ENCODE data around the gene ZRANB3. TPM values are rescaled to one million over a fixed set of nuclear protein-coding genes. Genes with fewer than 3 reads are reported as not detected.
"Not testable (repeated sequence)": the region's sequence is repeated elsewhere in the genome, so short reads cannot be mapped to it uniquely, and the experiment has no call there.

Gene ZRANB3
- total RNA-seq, 1 donor from 2014 or later = 11.0 TPM

DNA sequence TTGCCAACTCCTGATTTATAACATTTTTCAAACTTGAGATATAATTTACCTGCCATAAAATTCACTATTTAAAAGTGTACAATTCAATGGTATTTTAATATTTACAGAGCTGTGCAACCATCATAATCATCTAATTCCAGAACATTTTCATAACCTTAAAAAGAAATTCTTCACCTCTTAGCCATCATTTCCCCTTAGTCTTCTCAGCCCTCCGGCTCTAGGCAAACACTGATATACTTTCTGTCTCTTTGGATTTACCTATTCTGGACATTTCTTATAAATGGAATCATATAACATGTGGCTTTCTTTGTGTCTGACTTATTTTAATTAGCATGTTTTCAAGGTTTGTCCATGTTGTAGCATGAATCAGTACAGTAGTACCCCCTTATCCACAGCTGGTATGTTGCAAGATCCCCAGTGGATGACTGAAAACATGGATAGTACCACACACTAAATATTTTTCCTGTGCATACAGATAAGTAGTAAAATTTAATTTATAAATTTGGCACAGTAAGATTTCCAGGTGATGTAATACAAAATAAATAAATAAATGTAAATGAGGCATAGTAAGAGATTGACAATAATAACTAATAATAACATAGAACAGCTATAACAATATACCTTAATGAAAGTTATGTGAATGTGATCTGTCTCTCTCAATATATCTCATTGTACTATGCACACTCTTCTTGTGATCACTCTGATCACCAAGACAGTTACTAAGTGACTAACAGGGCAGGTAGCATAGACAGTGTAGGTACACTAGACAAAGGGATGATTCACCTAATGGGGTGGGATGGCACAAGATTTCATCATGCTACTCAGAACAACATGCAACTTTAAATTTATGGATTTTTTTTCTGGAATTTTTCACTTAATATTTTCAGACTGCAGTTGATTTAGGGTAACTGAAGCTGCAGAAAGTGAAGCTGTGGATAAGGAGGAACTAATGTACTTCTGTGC is 405.8 kb downstream of the ZRANB3 start:
- DNase-seq (ENCODE audit: extremely low spot score, unreplicated experiment) = no peak
- TF ChIP-seq, protein P1, sequence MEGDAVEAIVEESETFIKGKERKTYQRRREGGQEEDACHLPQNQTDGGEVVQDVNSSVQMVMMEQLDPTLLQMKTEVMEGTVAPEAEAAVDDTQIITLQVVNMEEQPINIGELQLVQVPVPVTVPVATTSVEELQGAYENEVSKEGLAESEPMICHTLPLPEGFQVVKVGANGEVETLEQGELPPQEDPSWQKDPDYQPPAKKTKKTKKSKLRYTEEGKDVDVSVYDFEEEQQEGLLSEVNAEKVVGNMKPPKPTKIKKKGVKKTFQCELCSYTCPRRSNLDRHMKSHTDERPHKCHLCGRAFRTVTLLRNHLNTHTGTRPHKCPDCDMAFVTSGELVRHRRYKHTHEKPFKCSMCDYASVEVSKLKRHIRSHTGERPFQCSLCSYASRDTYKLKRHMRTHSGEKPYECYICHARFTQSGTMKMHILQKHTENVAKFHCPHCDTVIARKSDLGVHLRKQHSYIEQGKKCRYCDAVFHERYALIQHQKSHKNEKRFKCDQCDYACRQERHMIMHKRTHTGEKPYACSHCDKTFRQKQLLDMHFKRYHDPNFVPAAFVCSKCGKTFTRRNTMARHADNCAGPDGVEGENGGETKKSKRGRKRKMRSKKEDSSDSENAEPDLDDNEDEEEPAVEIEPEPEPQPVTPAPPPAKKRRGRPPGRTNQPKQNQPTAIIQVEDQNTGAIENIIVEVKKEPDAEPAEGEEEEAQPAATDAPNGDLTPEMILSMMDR (IDR thresholded peaks at IDR 0.05) = no peak
- Mint-ChIP-seq H3K4me1 (ENCODE audit: unreplicated experiment) (peaks cover 8% of the 10 kb centered on the region), H3K4me3 (ENCODE audit: unreplicated experiment) (no peak overlapping the region), H3K9me3 (ENCODE audit: unreplicated experiment) (no peaks in the 10 kb centered on the region), H3K36me3 (ENCODE audit: unreplicated experiment) (peaks cover 45% of the 10 kb centered on the region), H3K27ac (ENCODE audit: unreplicated experiment) (no peak overlapping the region), H3K27me3 (ENCODE audit: unreplicated experiment) (no peaks in the 10 kb centered on the region)

DNA sequence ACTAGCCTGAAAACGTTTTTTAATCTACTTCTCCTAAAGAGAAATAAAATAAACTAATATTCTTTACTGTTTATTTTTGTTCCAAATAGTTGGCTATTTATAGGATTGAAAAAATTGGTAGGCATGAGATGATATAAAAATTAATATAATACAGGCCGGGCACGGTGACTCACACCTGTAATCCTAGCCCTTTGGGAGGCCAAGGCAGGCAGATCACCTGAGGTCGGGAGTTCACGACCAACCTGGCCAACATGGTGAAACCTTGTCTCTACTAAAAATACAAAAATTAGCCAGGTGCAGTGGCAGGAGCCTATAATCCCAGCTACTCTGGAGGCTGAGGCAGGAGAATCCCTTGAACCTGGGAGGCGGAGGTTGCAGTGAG is 409.4 kb downstream of the ZRANB3 start:
- H3K27ac Mint-ChIP-seq (ENCODE audit: unreplicated experiment); H3K9me3 Mint-ChIP-seq (ENCODE audit: unreplicated experiment); H3K4me3 Mint-ChIP-seq (ENCODE audit: unreplicated experiment); DNase-seq (ENCODE audit: extremely low spot score, unreplicated experiment); H3K27me3 Mint-ChIP-seq (ENCODE audit: unreplicated experiment); H3K4me1 Mint-ChIP-seq (ENCODE audit: unreplicated experiment): not testable (repeated sequence)
- H3K36me3 Mint-ChIP-seq (ENCODE audit: unreplicated experiment) = peaks cover 32% of the 10 kb centered on the region

DNA sequence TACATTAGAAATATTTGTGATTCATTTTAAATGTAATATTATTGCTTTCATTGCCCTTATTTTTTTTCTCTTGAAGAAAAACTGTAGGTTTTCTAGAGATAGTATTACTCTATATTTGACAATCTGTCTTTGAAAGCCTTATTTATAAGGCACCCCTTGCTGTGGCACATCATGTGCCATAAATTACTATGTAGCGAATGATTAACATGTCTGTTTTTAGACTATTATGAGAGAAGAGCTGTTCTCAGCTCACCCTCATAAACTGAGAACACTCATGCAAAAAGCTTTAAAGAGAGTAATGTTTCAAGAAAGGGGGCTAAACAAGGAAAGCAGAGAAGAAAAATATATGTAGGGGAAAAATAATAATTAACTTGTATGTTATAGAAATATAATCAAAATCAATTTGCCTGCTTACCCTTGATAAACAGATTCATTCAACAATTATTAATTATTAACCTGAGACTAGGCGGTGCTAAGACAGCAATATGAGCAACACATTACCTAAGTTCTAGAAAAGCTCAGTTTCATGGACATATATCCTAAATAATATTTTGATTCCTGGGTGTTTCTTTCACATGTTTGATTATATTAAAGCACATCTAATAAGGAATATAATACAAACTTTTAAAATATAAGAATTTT is 409.9 kb downstream of the ZRANB3 start:
- Mint-ChIP-seq H3K4me3 (ENCODE audit: unreplicated experiment) (no peak overlapping the region), H3K27ac (ENCODE audit: unreplicated experiment) (no peak overlapping the region), H3K4me1 (ENCODE audit: unreplicated experiment) (peaks cover 8% of the 10 kb centered on the region), H3K36me3 (ENCODE audit: unreplicated experiment) (peaks cover 32% of the 10 kb centered on the region), H3K27me3 (ENCODE audit: unreplicated experiment) (no peaks in the 10 kb centered on the region), H3K9me3 (ENCODE audit: unreplicated experiment) (no peaks in the 10 kb centered on the region)
- TF ChIP-seq, protein P1 (IDR thresholded peaks at IDR 0.05) = no peak
- no peak for DNase-seq (ENCODE audit: extremely low spot score, unreplicated experiment)

DNA sequence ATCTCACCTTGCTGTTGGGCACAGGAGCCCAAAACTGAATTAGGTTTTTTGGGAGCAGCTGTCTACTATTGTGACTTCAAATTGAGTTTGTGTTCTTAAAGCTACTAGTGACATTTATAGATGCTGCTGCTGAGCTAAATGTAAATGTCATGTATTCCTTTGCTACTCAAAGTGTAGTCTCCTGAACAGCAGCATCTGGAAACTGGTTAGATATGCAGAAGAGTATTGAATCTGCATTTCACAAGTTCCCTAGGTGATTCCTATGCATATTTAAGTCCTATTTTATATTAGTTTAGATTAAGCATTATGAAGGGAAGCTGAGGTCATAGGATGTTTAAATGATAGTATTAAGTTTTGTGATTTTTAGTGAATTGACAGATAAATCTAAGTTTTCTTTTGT is 411.4 kb downstream of the ZRANB3 start:
- no peaks in the 10 kb centered on the region for H3K9me3 Mint-ChIP-seq (ENCODE audit: unreplicated experiment)
- H3K36me3 Mint-ChIP-seq (ENCODE audit: unreplicated experiment) = peaks cover 22% of the 10 kb centered on the region
- DNase-seq (ENCODE audit: extremely low spot score, unreplicated experiment) = no peak
- peaks cover 2% of the 10 kb centered on the region for H3K4me1 Mint-ChIP-seq (ENCODE audit: unreplicated experiment)
- TF ChIP-seq, protein P1 (IDR thresholded peaks at IDR 0.05) = no peak
- H3K27ac Mint-ChIP-seq (ENCODE audit: unreplicated experiment) = no peak overlapping the region
- no peaks in the 10 kb centered on the region for H3K27me3 Mint-ChIP-seq (ENCODE audit: unreplicated experiment)
- no peak overlapping the region for H3K4me3 Mint-ChIP-seq (ENCODE audit: unreplicated experiment)

DNA sequence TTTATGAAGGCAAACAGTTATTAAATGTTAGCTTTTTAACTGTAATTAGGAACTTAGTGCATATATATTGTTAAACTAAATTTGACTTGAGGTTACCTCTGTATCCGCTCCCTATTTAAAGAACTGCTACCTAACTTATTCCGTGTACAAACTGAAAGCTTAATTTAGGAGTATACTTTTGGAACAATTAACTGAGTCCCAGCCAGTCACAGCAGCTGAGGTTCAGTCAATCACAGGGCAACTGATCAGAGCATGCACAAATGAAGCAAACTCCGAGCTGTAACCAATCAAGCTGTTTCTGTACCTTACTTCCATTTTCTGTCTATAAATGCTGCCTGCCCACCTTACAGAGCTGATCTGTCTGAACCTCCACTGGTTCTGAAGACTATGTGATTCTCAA is 417.7 kb downstream of the ZRANB3 start:
- Mint-ChIP-seq H3K27me3 (ENCODE audit: unreplicated experiment) (no peaks in the 10 kb centered on the region), H3K4me3 (ENCODE audit: unreplicated experiment) (no peak overlapping the region), H3K4me1 (ENCODE audit: unreplicated experiment) (no peaks in the 10 kb centered on the region), H3K27ac (ENCODE audit: unreplicated experiment) (no peak overlapping the region), H3K36me3 (ENCODE audit: unreplicated experiment) (peaks cover 18% of the 10 kb centered on the region), H3K9me3 (ENCODE audit: unreplicated experiment) (no peaks in the 10 kb centered on the region)
- DNase-seq (ENCODE audit: extremely low spot score, unreplicated experiment) = no peak
- TF ChIP-seq, protein P1 (IDR thresholded peaks at IDR 0.05) = no peak

DNA sequence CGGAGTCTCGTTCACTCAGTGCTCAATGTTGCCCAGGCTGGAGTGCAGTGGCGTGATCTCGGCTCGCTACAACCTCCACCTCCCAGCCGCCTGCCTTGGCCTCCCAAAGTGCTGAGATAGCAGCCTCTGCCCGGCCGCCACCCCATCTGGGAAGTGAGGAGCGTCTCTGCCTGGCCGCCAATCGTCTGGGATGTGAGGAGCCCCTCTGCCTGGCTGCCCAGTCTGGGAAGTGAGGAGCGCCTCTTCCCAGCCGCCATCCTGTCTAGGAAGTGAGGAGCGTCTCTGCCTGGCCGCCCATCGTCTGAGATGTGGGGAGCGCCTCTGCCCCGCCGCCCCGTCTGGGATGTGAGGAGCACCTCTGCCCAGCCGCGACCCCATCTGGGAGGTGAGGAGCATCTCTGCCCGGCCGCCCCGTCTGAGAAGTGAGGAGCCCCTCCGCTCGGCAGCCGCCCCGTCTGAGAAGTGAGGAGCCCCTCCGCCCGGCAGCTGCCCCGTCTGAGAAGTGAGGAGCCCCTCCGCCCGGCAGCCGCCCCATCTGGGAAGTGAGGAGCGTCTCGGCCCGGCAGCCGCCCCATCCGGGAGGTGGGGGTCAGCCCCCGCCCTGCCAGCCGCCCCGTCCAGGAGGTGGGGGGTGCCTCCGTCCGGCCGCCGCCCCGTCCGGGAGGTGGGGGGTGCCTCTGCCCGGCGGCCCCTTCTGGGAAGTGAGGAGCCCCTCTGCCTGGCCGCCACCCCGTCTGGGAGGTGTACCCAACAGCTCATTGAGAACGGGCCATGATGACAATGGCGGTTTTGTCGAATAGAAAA is 425.3 kb downstream of the ZRANB3 start:
- not testable (repeated sequence) for H3K9me3 Mint-ChIP-seq (ENCODE audit: unreplicated experiment); H3K4me1 Mint-ChIP-seq (ENCODE audit: unreplicated experiment); H3K27ac Mint-ChIP-seq (ENCODE audit: unreplicated experiment); DNase-seq (ENCODE audit: extremely low spot score, unreplicated experiment); H3K4me3 Mint-ChIP-seq (ENCODE audit: unreplicated experiment); H3K27me3 Mint-ChIP-seq (ENCODE audit: unreplicated experiment)
- peaks cover 16% of the 10 kb centered on the region for H3K36me3 Mint-ChIP-seq (ENCODE audit: unreplicated experiment)
